Raji (cell line): ENCODE measurements around the gene TTC22.

Source experiments
- POLR2A ChIP-seq: IDR thresholded peaks from 2 replicates; pipeline ENCODE4 v1.6.1; 2011; ENCODE audit warnings: low read depth, low read length, control low read depth; ENCODE audit not compliant: insufficient read depth

The TTC22 gene

GRCh38 chr1:54758678-54759348, 42.3 kb downstream of the TTC22 start:
- TF ChIP-seq POLR2A = no peak

- no peak for TF ChIP-seq POLR2A
These were observed 43.3 kb downstream of the TTC22 start for GRCh38 chr1:54757833-54758232.

GRCh38 chr1:54754486-54755285, 46.4 kb downstream of the TTC22 start:
- no peak for TF ChIP-seq POLR2A

DNA sequence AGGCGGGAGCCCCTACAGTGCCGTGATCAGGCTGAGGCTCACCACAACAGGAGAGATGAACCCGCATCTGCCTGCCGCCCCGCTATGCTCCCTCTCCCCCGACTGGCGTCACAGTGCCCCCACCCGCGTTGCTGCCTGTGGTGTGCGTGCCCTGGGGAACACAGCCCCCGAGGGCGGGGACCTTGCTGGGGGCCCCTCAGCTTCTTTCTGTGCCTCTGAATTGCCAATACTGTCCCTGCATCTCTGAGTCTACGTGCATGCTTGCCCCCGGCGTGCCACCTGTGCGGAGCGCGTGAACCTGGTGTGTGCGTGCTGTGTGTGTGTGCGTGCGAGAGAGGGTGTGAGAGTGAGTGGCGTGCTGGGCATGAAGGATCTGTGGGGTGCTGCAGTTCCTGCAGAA, 47.1 kb downstream of the TTC22 start:
- no peak for TF ChIP-seq POLR2A

GRCh38 chr1:54751426-54751825, 49.7 kb downstream of the TTC22 start:
- no peak for TF ChIP-seq POLR2A

GRCh38 chr1:54750596-54750995, 50.5 kb downstream of the TTC22 start:
- TF ChIP-seq POLR2A = no peak

DNA sequence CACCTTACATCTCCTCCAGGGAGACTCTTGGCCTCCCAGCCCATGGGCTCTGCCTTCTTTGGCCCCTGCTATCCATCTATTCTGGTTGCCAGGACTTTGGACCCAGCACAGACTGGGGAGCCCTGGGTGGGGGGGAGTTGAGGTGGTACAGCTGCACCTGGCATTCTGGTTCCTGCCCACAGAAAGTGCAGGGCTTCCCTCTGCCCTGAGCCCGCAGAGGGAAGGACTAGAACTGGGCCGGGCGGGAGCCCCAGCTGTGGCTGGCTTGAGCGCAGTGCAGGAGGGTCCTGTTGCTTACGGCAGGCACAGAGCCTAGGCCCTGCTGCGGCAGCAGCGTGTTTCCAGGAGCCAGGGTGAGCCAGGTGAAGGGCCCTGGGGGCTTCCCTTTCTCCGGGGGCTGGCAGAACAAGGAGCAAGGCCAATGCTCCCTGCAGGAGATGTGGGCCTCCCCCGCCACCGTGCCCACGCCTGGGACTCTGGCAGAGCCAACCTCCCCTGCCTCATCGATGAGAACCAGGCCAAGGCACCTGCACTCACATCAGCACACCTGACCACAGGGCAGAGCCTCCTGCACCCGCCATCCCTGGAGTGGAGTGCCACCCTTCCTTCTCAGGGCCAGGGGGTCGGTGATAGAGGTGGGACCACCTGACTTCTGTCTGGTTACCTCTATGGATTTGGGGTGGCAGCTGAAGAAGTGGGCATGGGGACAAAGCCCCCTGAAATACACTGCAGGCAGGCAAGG, 52.9 kb downstream of the TTC22 start:
- TF ChIP-seq POLR2A = no peak

- TF ChIP-seq POLR2A = no peak
These were observed 55.3 kb downstream of the TTC22 start for GRCh38 chr1:54745864-54746263.

DNA sequence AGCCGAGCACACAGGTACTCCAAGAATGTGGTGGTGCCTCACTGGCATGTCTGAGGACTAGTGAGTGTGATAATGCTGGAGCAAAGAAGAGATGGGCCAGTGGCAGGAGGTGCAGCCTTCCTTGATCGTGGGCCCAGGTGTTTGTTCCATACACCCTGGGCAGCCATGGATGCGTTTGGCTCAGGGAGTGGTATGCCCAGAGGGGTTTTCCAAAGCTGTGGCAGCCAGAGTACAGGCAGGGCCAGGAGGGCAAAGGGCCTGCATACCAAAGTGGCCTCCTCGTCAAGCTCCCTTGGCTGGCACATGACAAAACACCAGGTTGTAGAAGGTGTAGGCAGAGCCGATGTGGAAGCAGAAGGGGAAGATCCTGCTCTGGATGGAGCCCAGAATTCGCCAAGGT, 55.8 kb downstream of the TTC22 start:
- no peak for TF ChIP-seq POLR2A

DNA sequence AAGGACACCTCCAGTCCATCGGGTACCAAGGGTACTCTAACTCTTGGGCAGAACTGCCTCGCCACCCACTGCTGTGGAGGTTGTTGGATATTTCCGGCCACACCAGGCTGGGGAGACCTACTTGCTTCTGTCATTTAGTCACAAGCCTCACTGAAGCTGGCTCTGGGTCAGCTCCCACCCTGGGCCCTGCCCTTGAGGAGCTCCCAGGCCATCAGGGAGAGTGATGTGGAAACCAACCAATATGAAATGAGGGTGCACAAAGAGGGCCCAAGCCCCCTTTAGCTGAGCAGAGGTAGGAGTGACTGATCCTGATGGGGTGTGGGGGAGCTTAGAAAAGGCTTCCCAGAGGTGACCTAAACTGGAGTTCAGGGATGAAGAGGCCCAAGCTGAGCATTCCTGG, 56.4 kb downstream of the TTC22 start:
- TF ChIP-seq POLR2A = no peak

DNA sequence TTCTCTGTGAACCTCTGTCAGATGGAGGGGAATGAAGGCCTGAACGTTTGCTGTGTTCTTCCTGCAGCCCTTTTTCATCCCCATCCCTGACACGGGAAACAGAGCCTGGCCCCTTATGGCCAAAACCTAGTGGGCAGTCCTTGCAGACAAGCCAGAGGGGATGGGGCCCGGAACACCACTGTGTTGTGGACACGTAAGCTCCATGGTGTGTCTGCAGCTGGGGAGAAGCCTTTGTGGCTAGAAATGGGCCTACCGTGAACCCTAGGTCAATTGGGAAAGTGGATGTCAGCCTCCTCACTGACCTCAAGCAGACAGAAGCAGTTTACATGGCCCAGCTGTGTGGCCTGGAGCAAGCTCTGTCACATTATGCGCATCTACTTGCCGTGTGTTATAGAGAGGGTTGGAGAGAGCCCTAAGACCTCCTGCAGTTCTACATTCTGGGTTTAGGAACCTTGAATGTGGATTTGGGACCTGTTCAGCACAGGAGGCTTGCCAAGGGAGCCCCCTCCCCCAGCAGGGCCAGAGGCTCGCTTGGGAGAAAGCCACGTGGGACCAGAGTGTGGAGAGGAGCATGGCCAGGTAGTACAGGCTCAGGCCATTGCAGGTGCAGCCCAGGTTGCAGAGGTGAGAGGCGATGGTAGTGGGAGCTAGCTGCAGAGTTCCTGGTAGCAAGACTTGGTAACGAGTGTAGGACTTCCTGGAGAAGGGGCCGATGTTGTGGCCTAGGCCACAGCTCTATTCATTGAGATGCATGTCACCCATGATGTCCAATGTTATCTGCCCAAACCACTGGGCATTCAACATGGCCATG, 57.5 kb downstream of the TTC22 start:
- no peak for TF ChIP-seq POLR2A

- TF ChIP-seq POLR2A = no peak
These were observed 58.8 kb downstream of the TTC22 start for GRCh38 chr1:54742282-54742681.

GRCh38 chr1:54741531-54741930, 59.6 kb downstream of the TTC22 start:
- TF ChIP-seq POLR2A = no peak

DNA sequence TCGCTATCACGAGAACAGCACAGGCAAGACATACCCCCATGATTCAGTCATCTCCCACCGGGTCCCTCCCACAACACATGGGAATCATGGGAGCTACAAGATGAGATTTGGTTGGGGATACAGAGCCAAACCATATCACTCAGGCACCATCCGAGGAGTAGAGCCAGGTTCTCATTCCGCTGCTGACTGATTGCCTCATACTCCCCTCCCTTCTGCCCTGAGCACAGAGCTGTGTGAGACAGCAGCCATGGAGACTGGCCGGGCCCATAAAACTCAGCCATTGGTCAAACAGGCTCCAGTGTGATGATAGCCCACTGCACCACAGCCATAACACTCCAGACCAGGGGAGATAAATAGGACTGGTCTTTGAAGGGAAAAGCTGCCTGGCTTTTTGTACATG, 62.9 kb downstream of the TTC22 start:
- TF ChIP-seq POLR2A = no peak

DNA sequence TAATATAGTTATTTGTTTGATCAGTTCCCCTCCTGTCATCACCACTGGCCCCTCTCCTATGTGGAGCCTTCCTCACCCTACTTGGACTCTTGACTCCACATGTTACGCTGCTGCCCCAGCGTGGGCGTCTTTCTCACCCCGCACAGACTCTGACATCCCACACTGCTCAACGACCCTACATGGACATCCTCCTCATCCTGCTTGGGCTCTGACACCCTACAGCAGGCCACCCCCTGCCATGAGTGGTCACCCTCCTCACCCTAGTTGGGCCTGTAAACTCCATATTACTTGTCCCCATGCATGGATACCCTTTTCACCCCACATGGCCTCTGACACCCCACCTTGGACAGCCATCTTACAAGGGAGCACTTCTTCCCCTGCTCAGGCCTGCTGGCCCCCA, 64.4 kb downstream of the TTC22 start:
- no peak for TF ChIP-seq POLR2A
